D721Med (cell line): ENCODE data around the gene PRKG1.

Experiments
- DNase-seq: peaks from one replicate; pipeline ENCODE4 v3.0.0; 2011; ENCODE audit warnings: low spot score; ENCODE audit not compliant: insufficient read length
- FAIRE-seq: peaks from 2 replicates; lab custom pipeline; 2011; peaks lifted over from hg19 to GRCh38; lab: Jason Lieb, UNC
- TF ChIP-seq, protein P1 (sequence below): IDR thresholded peaks from 2 replicates; pipeline ENCODE4 v1.5.1; 2012; ENCODE audit warnings: mild to moderate bottlenecking, control low read depth; ENCODE audit not compliant: insufficient read depth; ENCODE audit errors: missing control alignments

PRKG1 gene

DNA sequence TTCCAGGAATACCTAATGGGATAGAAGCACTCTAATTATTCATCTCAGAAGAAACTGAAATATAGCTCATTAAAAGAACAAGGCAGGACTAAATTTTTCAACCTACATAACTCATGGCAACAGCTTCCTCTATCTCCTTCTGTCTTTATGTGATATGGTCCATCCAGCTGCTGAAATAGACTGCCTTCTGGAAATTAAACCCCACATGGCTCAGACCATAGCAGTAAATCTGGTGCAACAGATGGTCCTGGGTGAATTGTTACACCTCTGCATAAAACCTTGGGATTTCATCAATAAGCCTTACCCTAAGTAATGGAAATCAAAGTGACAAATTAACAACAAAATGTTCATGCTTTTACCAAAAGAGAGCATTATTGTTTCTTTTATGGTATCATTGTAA lies 830.7 kb downstream of the PRKG1 start:
- TF ChIP-seq, protein P1, sequence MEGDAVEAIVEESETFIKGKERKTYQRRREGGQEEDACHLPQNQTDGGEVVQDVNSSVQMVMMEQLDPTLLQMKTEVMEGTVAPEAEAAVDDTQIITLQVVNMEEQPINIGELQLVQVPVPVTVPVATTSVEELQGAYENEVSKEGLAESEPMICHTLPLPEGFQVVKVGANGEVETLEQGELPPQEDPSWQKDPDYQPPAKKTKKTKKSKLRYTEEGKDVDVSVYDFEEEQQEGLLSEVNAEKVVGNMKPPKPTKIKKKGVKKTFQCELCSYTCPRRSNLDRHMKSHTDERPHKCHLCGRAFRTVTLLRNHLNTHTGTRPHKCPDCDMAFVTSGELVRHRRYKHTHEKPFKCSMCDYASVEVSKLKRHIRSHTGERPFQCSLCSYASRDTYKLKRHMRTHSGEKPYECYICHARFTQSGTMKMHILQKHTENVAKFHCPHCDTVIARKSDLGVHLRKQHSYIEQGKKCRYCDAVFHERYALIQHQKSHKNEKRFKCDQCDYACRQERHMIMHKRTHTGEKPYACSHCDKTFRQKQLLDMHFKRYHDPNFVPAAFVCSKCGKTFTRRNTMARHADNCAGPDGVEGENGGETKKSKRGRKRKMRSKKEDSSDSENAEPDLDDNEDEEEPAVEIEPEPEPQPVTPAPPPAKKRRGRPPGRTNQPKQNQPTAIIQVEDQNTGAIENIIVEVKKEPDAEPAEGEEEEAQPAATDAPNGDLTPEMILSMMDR: no peak
- DNase-seq (no peak), FAIRE-seq (no peak)

DNA sequence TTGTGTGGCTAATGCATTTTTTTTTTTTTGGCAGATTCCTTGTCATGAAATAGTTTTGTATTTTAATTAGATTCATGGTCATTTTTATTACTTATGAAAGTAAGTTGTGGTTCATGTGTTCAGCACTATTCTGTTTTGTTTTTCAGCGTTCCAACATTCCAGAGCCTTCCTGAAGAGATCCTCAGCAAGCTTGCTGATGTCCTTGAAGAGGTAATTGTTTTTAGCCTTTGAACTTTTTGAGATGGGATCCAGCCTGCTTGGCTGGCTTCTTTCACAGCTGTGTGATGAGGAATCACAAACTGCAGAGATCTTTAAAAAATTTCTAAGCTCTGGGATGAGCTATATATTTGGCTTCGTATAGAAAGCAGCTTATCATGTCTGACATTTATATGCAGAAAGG lies 833.1 kb downstream of the PRKG1 start:
- no peak for DNase-seq
- no peak for FAIRE-seq
- TF ChIP-seq, protein P1: no peak

DNA sequence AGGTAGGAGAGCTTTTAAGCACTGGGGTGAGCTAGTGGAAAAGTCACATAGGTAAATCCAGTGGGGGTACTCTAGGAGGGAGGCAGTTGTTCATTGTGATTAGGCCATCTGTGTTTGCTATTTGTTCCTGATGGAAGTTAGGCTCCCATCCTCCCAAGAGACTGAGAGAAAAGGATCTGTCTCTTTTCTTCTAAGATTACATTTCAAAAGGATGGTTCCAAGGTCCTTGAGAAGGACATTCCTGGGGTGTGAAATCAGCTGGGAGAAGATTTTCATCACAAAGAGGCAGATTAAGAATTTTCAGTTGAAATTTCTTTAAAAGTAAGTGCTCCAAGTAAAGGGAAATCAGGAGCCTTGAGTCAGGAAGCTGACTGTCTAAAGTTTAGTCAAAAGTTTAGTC lies 835.9 kb downstream of the PRKG1 start:
- DNase-seq: no peak
- FAIRE-seq: no peak
- TF ChIP-seq, protein P1: no peak

DNA sequence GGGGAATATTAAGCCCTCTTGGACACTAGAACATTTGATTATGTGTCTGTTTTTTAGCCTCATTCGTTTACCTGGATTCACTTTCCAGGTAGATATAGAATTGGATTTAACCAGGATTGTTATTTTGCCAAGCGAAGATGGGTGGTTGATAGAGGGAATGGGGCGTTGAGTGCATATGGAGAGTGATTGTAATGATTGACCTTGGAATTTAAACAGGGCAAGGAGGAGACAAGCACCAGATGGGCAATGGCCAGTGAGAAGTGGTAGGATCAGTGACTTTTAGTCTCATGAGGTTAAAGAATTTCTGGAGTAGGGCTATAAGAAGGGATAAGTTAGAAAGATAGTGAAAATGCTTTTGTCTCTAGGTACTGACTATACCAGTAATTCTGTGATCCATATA lies 836.3 kb downstream of the PRKG1 start:
- FAIRE-seq (no peak), DNase-seq (no peak)
- TF ChIP-seq, protein P1: no peak

DNA sequence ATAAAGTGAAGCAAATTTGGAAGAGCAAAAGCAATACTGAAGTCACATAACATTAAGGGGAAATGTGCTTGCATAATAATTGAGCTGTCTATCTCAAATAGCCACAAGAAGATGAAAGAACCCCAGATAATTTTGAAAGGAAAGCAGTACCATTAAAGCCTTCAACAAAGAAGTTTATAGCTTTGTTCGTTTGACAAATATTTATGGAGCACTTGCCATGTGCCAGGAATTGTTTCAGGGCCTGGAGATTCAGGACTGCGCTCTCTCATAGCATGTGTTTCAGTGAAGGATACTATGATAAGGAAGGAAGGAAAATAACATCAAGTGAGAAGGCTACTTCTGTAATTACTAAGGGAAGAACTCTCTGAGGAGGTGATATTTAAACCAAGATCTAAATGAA lies 837.4 kb downstream of the PRKG1 start:
- FAIRE-seq (no peak), DNase-seq (no peak)
- TF ChIP-seq, protein P1: no peak

DNA sequence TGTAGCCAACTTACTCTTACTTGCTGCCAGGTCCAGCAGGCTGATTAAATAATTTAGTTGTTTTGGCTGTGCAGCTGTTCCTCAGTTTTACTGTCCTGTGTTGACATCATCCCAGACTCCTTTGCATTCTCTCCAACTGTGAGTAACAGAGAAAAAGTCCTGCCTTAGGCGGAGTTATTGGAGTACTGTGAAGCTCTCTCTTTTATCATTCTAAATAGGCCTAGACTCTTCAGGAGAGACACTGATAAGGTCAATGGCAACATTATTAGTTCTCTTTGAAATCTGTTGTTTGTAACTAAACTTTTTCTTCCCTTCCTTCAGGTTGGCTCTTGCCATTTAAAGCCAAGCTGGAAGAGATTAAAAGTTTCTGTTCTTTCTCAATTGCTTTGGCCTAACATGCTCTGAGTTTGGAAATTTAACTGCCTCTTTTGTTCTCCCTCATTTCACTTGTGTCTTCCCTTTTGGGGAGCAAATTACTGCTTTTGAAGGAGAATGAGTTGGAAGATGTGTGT lies 840.8 kb downstream of the PRKG1 start:
- FAIRE-seq (no peak), DNase-seq (no peak)

DNA sequence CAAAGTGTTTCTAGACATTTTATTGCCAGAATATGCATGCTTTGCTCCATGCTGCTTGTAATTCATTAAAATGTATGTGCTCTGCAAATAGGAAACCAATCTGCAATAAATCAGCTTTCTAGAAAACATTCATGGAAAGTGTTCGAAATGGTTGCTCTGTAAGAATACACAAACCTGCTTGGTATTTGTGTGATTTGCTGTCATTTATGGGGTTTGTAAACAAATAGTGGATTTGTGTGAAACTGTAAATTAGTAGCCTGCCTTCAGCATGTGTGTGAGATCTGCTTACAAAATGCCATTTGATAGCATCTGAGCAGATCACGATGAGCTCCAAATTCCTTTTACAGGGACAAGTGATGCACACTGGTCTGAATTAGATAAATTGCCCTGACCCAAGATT lies 844.2 kb downstream of the PRKG1 start:
- FAIRE-seq: no peak
- DNase-seq: no peak
- TF ChIP-seq, protein P1: no peak

More for the DNA sequence above, 840.8 kb downstream of the PRKG1 start:
- TF ChIP-seq, protein P1: no peak
